ENCODE results near the gene BCKDK. TPM values are rescaled to one million over a fixed set of nuclear protein-coding genes. Genes with fewer than 3 reads are reported as not detected.

The BCKDK gene
- polyA plus RNA-seq, 4 donors: 30.1 to 46.3 (median 35.9) TPM

DNA sequence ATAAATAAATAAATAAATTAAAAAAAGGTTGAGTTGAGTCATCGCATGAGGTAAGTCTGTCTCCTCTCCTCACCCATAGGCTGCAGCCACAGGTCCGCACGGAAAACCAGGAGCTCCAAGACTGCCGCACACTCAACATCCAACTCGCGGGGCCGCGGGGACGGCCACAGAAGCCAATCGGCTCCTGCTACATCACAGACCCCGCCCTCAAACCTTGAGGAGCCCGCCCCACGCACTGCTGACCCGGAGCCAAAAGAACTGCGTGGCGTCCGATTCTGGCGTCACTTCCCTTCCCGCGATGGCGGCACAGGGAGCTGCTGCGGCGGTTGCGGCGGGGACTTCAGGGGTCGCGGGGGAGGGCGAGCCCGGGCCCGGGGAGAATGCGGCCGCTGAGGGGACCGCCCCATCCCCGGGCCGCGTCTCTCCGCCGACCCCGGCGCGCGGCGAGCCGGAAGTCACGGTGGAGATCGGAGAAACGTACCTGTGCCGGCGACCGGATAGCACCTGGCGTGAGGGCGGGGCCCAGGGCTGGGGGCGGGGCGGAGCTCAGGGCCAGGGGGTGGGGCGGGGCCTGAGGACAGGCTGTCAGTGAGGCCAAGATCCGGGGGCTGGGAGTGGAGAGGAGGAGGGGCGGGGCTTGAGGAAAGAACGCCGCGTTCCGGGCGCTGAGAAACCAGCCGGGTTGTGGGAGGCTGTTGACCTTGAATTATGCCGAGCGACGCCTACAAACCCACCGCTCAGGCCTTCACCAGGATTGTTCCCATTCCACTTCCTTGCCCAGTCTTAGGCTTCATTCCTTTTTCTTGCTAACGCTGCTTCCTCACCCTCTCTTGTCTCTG lies 9.4 kb downstream of the BCKDK start, which contains the start of gene KAT8:
Gene KAT8 (plus strand): TSS at position 281 of the 839 bp plus-strand sequence. CDS start 18 bp downstream, at position 299.
- DNase-seq (ENCODE audit: low read depth in 4 of 4, low spot score in 3 of 4): peak; percentile 87 to 97 (median 94)

- DNase-seq (ENCODE audit: low read depth in 4 of 4, low spot score in 3 of 4): no peak
Measured at GRCh38 chr16:31118223-31119155, 10.3 kb downstream of the BCKDK start.

GRCh38 chr16:31120129-31120528 lies 11.9 kb downstream of the BCKDK start:
- no peak for DNase-seq (ENCODE audit: low read depth in 4 of 4, low spot score in 3 of 4)

DNA sequence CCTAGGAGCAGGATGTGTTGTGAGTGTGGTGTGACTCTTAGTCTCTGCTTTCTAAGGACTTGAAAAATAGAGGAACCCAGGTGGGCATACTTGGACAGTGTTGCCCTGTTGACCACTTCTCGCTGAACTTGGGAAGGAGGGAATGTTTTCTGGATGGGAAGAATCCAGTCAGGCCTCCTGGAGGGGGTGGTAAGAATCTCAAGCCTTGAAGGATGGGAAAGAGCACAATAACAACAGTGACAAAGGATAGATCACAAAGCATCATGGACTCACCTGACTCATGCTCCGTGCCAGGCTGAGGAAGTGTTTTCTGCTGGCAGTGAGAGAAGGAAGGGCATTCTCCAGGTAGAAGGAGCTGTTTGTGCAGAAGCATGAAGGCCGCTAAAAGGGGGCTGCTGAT lies 17.7 kb downstream of the BCKDK start:
- no peak for DNase-seq (ENCODE audit: low read depth in 4 of 4, low spot score in 3 of 4)

DNA sequence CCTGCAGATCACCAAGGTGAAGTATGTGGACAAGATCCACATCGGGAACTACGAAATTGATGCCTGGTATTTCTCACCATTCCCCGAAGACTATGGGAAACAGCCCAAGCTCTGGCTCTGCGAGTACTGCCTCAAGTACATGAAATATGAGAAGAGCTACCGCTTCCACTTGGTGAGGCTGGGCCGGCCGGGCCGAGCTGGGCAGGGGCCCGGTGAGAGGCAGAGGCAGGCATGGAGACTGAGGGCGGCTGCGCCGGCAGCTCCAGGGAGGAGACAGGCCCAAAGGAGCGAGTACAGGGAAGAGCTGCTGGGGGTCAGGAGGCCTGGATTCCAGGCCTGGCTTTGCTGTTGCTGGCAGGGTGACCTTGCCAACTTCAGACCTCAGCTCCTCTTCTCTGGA lies 19.0 kb downstream of the BCKDK start:
- no peak for DNase-seq (ENCODE audit: low read depth in 4 of 4, low spot score in 3 of 4)

- no peak for DNase-seq (ENCODE audit: low read depth in 4 of 4, low spot score in 3 of 4)
Measured at GRCh38 chr16:31128711-31129567, 20.8 kb downstream of the BCKDK start.

DNA sequence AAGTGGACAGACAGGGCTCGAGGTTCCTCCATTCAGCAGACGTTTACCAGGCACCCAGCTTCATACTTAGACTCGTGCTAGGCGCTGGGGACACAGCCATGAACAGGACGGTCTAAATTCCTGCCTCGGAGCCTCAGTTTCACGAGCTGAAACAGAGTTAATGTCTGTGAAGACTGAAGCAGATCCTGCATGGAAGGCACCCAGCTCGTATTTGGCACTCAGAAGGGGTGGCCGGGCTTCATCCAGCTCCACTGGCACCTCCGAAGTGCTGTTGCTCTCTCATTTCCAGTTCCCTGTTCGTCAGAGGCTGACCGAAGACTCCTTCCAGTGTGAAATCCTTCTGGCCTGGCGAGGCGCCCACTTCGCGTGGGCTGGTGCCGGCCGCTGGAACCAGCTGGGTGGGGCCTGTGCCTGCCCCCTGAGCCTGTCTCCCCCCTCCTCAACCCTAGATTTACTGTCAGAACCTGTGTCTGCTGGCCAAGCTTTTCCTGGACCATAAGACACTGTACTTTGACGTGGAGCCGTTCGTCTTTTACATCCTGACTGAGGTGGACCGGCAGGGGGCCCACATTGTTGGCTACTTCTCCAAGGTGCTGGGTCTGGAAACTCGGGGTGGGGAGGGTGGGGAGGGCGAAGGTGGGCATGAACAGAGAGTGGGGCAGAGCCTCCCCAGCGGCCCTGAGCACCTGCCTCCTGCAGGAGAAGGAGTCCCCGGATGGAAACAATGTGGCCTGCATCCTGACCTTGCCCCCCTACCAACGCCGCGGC lies 21.6 kb downstream of the BCKDK start:
- no peak for DNase-seq (ENCODE audit: low read depth in 4 of 4, low spot score in 3 of 4)

GRCh38 chr16:31130336-31130891 lies 22.2 kb downstream of the BCKDK start:
- no peak for DNase-seq (ENCODE audit: low read depth in 4 of 4, low spot score in 3 of 4)

GRCh38 chr16:31130899-31131298 lies 22.7 kb downstream of the BCKDK start:
- no peak for DNase-seq (ENCODE audit: low read depth in 4 of 4, low spot score in 3 of 4)

GRCh38 chr16:31131416-31131815 lies 23.2 kb downstream of the BCKDK start:
- no peak for DNase-seq (ENCODE audit: low read depth in 4 of 4, low spot score in 3 of 4)

DNA sequence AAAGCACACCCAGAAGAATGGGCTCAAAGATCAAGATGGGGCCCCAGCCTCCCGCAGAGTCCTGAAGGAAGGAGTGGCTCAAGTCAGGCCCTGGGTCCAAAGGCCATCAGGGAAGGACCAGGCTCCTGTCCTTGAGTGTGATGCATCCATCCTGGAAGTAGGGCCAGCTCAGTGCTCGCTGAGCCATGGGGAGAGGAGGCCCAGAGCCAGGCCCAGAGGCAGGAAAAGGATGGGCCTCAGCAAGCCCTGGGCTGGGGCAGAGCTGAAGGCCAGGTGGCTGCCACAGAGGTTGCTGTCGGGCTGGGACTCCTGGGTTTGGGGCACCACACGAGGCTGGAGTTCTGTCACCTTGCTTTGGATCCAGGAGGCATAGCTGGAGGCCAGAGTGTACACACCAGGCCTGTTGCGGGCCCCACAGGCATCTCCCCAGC lies 23.7 kb downstream of the BCKDK start:
- no peak for DNase-seq (ENCODE audit: low read depth in 4 of 4, low spot score in 3 of 4)

DNA sequence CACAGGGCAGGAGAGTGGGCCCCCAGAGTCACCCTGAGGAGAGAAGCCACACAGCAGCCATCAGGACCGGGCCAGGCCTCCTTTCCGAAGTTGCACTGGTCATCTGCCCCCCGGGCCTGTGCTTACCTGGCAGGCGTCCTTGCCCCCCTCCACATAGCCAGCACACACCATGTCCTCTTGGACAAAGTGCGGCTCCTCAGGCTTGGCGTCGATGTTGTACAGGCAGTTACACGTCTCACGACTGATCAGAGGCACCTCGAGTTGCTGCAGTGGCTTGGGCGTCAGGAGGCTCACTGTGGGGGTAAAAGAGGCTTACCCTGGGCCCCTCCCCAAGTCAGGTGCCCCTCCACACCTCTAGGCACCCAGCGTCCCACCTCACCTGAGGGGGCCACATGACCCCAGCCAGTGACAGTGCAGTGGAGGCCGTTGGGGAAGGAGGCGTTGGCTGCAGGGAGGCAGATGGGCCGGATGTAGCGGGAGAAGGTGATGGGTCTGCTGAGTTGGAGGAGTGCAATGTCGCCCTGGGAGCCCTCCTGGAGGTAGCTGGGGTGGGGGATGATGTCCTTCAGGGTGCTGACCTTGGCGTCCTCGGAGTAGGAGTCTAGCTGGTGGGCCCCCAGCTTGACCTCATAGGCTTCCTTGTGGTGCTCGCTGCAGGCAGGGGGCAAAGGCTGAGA lies 24.3 kb downstream of the BCKDK start:
- DNase-seq (ENCODE audit: low read depth in 4 of 4, low spot score in 3 of 4): no peak

DNA sequence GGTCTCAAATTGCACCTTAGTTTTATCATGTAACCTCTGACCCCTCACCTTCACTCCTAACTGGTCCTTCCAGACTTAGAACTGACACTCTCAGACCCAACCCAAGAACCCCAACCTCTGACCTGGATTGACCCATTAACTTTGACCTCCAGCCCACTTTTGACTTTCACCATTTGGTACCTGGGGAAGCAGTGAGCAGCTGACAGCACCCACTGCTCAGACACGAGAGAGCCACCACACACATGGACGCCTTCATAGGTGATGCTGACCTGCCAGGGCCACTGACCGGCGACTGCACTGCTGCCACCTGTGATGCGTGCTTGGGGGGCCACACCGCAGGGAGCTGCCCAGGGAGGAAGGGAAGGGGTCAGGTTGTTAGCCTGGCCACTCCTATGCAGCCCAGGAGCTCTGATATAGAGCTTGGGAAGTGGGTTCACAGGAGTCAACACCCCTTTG lies 24.9 kb downstream of the BCKDK start:
- no peak for DNase-seq (ENCODE audit: low read depth in 4 of 4, low spot score in 3 of 4)

- no peak for DNase-seq (ENCODE audit: low read depth in 4 of 4, low spot score in 3 of 4)
Measured at GRCh38 chr16:31134091-31134571, 25.9 kb downstream of the BCKDK start.

- DNase-seq (ENCODE audit: low read depth in 4 of 4, low spot score in 3 of 4): no peak
Measured at GRCh38 chr16:31134625-31135534, 26.7 kb downstream of the BCKDK start.

DNA sequence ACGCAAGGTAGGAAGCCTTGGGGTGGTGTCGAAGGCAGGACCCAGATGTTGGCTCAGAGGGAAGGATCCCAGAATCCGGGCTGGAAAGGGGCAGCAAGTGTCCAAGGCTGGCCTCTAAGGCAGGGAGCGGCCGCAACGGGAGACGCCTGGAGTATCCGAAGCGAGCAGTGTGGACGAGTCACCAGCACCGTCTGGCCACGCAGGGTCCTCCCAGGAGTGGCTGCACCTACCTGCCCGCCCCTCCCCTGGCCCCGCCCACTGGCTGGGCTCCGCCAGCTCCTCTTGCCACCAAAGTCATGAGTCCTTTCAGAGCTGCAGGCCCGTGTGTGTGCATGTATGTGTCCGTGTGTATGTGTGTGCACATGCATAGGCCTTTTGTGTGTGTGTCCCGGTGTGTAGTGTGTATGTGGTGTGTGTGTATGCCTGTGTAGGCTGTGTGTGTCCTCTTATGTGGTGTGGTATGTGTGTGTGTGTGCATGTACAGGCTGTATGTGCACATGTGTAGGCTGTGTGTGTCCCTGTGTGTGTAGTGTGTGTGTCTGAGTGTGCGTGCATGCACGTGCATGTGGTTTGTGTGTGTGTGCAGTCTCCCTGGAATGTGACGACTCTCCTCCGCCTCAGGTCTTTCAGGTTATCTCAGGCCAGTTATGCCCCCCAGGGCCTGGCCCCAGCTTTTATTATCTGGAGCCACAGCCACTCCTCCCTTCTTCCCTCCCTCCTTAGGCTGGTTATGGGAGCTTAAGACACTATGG lies 27.5 kb downstream of the BCKDK start, which contains the start of gene PRSS8:
Gene PRSS8 (minus strand): TSS at position 193 of the 752 bp plus-strand sequence. CDS start 229 bp downstream, outside the sequence.
- DNase-seq (ENCODE audit: low read depth in 4 of 4, low spot score in 3 of 4): no peak

DNA sequence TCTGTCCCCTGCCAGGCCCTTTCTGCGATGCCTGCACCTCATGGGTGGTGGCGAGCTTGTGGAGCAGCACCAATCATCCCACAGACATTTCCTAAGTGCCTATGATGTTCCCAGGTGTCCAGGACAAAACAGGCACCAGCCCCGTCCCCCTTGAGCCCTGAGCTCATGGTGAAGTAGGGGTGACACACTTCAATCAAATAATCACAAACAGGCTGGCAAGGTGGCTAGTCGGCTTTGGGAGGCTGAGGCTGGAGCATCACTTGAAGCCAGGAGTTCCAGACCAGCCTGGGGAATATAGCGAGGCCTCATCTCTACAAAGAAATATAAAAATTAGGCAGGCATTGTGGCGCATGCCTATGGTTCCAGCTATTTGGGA lies 28.1 kb downstream of the BCKDK start:
- no peak for DNase-seq (ENCODE audit: low read depth in 4 of 4, low spot score in 3 of 4)

Data from left renal pelvis (tissue), 4 donors.